ENCODE measurements around the gene OR2T27.

The OR2T27 gene

GRCh38 chr1:248618878-248619277, 36.5 kb downstream of the OR2T27 start:
- no peak overlapping the region for H3K4me3 ChIP-seq (ENCODE audit: low read depth, low read length)
- no peak for TF ChIP-seq CTCF (IDR thresholded peaks at IDR 0.05; ENCODE audit: control insufficient read depth, extremely low read depth, insufficient read depth)
- DNase-seq (ENCODE audit: low read depth), result no peak

GRCh38 chr1:248618119-248618518, 37.2 kb downstream of the OR2T27 start:
- H3K4me3 ChIP-seq (ENCODE audit: low read depth, low read length), result no peak overlapping the region
- no peak for TF ChIP-seq CTCF (IDR thresholded peaks at IDR 0.05; ENCODE audit: control insufficient read depth, extremely low read depth, insufficient read depth)
- no peak for DNase-seq (ENCODE audit: low read depth)

GRCh38 chr1:248613742-248614141, 41.6 kb downstream of the OR2T27 start:
- DNase-seq (ENCODE audit: low read depth), result no peak
- no peak overlapping the region for H3K4me3 ChIP-seq (ENCODE audit: low read depth, low read length)
- no peak for TF ChIP-seq CTCF (IDR thresholded peaks at IDR 0.05; ENCODE audit: control insufficient read depth, extremely low read depth, insufficient read depth)

- no peak overlapping the region for H3K4me3 ChIP-seq (ENCODE audit: low read depth, low read length)
- no peak for DNase-seq (ENCODE audit: low read depth)
- no peak for TF ChIP-seq CTCF (IDR thresholded peaks at IDR 0.05; ENCODE audit: control insufficient read depth, extremely low read depth, insufficient read depth)
Measured at GRCh38 chr1:248611883-248612414, 43.4 kb downstream of the OR2T27 start.

- no peak for DNase-seq (ENCODE audit: low read depth)
- TF ChIP-seq CTCF (IDR thresholded peaks at IDR 0.05; ENCODE audit: control insufficient read depth, extremely low read depth, insufficient read depth), result no peak
- no peak overlapping the region for H3K4me3 ChIP-seq (ENCODE audit: low read depth, low read length)
Measured at GRCh38 chr1:248610301-248610700, 45.0 kb downstream of the OR2T27 start.
